GM19193 (cell line): Measurements from ENCODE around the gene RNF187.

Experiments used
- POLR2A ChIP-seq: IDR thresholded peaks from 4 replicates; pipeline ENCODE4 v1.6.1; 2011; ENCODE audit not compliant: insufficient read depth, insufficient read length; ENCODE audit errors: extremely low read depth

RNF187 gene

GRCh38 chr1:228490120-228491078 is 3.2 kb downstream of the RNF187 start:
- no peak for TF ChIP-seq POLR2A

GRCh38 chr1:228493141-228494043 is 6.2 kb downstream of the RNF187 start:
- TF ChIP-seq POLR2A = no peak

- no peak for TF ChIP-seq POLR2A
Observed at GRCh38 chr1:228494044-228494353, 6.8 kb downstream of the RNF187 start.

- no peak for TF ChIP-seq POLR2A
Observed at GRCh38 chr1:228494391-228494790, 7.2 kb downstream of the RNF187 start.

GRCh38 chr1:228494970-228495853 is 8.0 kb downstream of the RNF187 start:
- TF ChIP-seq POLR2A = no peak

- TF ChIP-seq POLR2A = no peak
Observed at GRCh38 chr1:228496084-228496483, 8.9 kb downstream of the RNF187 start.

- TF ChIP-seq POLR2A = no peak
Observed at GRCh38 chr1:228496494-228496893, 9.3 kb downstream of the RNF187 start.

- no peak for TF ChIP-seq POLR2A
Observed at GRCh38 chr1:228497206-228497605, 10.0 kb downstream of the RNF187 start.

GRCh38 chr1:228497817-228498216 is 10.6 kb downstream of the RNF187 start:
- TF ChIP-seq POLR2A = no peak

- no peak for TF ChIP-seq POLR2A
Observed at GRCh38 chr1:228500143-228500734, 13.1 kb downstream of the RNF187 start.

- no peak for TF ChIP-seq POLR2A
Observed at GRCh38 chr1:228500901-228501871, 14.0 kb downstream of the RNF187 start.

GRCh38 chr1:228502522-228502921 is 15.3 kb downstream of the RNF187 start:
- TF ChIP-seq POLR2A = no peak

GRCh38 chr1:228507961-228508652 is 20.9 kb downstream of the RNF187 start:
- no peak for TF ChIP-seq POLR2A

GRCh38 chr1:228508840-228509415 is 21.7 kb downstream of the RNF187 start:
- TF ChIP-seq POLR2A = no peak
